Measurements from ENCODE around the gene WNT3A.

Gene WNT3A

DNA sequence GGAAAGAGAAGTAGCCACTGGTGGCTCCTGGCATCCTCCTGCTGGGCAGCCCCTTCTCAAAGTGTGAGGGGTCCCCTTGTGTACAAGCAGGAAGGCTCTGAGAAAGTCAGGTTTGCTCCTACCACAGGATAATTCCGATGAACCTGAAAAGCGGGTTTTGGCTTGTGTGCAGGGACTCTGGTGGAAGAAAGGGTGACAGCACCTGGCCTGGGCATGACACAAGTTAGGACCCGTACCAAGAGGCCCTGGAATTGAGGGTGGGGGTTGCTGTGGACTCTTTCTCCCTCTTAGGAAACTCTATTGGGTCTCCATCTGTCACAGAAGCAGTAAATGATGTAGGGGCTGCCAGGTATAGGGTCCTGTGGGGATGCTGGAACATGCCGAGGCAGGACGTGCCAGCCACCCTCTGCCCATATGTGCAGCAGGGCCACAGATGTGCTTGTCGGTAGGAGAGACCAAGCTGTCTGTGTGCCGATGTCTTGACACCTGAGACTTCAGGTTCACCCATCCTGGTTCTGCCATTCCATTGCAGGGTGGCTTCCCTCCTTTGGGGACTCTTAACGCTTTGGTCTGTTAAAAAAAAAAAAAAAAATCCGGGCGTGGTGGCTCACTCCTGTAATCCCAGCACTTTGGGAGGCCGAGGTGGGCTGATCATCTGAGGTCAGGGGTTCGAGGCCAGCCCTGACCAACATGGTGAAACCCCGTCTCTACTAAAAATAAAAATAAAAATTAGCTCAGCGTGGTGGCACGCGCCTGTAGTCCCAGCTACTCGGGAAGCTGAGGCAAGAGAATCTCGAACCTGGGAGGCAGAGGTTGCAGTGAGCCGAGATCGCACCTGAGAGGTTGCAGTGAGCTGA, 86.5 kb downstream of the WNT3A start:
- TF ChIP-seq GABPA (IDR thresholded peaks at IDR 0.05; ENCODE audit: low read depth), result no peak
- TF ChIP-seq REST (IDR thresholded peaks at IDR 0.05; ENCODE audit: insufficient replicate concordance, low read depth), result no peak
- TF ChIP-seq SPI1 (IDR thresholded peaks at IDR 0.05; ENCODE audit: borderline replicate concordance, low read depth), result no peak
- TF ChIP-seq POLR2AphosphoS5 (IDR thresholded peaks at IDR 0.05; ENCODE audit: low read depth), result no peak
- no peak for TF ChIP-seq CTCF (IDR thresholded peaks at IDR 0.05; ENCODE audit: insufficient read depth, low read length)
- Histone ChIP-seq H3K27me3 (ENCODE audit: insufficient read depth, poor library complexity, severe bottlenecking) (no peaks in the 10 kb centered on the region), H3K4me3 (replicated peaks; ENCODE audit: insufficient read depth, low read length) (no peak overlapping the region), H3K27ac (replicated peaks) (no peak overlapping the region)
- DNase-seq (ENCODE audit: low read depth in 1 of 2, low spot score in 1 of 2), result no peak

DNA sequence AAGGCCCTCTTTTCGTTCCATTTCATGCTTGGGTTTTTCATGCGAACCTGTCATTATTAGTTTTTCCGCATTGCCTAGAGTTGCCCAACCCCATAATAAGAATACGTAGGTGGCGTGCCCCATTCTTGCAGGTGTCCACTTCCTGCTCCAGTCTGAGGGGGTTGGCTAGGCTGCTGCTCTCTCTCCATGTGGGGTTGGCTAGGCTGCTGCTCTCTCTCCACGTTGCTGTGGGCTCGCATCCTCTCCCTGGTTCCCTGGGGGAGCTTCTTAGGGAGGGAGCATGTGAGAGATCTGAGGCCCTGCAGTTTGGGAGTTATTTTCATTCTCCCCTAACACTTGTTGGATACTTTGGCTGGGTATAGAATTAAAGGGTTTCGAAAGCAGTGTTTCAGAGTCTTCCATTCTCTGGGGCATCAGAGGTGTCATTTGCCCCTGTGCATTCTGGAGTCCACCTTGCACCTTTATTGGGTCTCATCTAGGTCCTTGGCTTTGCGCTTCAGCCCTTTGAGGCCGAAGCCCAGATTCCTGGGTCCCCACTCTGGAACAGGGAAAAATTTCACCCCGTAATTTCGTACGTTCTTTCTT, 87.7 kb downstream of the WNT3A start:
- Histone ChIP-seq H3K27me3 (ENCODE audit: insufficient read depth, poor library complexity, severe bottlenecking) (no peaks in the 10 kb centered on the region), H3K27ac (replicated peaks) (no peak overlapping the region), H3K4me3 (replicated peaks; ENCODE audit: insufficient read depth, low read length) (no peak overlapping the region)
- TF ChIP-seq GABPA (IDR thresholded peaks at IDR 0.05; ENCODE audit: low read depth), result no peak
- no peak for TF ChIP-seq REST (IDR thresholded peaks at IDR 0.05; ENCODE audit: insufficient replicate concordance, low read depth)
- no peak for TF ChIP-seq CTCF (IDR thresholded peaks at IDR 0.05; ENCODE audit: insufficient read depth, low read length)
- no peak for TF ChIP-seq SPI1 (IDR thresholded peaks at IDR 0.05; ENCODE audit: borderline replicate concordance, low read depth)
- TF ChIP-seq POLR2AphosphoS5 (IDR thresholded peaks at IDR 0.05; ENCODE audit: low read depth), result no peak
- no peak for DNase-seq (ENCODE audit: low read depth in 1 of 2, low spot score in 1 of 2)

GRCh38 chr1:228095161-228095560, 88.4 kb downstream of the WNT3A start:
- H3K27ac ChIP-seq (replicated peaks), result no peak overlapping the region
- DNase-seq (ENCODE audit: low read depth in 1 of 2, low spot score in 1 of 2), result no peak
- no peak for TF ChIP-seq REST (IDR thresholded peaks at IDR 0.05; ENCODE audit: insufficient replicate concordance, low read depth)
- TF ChIP-seq SPI1 (IDR thresholded peaks at IDR 0.05; ENCODE audit: borderline replicate concordance, low read depth), result no peak
- no peak for TF ChIP-seq GABPA (IDR thresholded peaks at IDR 0.05; ENCODE audit: low read depth)
- TF ChIP-seq POLR2AphosphoS5 (IDR thresholded peaks at IDR 0.05; ENCODE audit: low read depth), result no peak
- TF ChIP-seq CTCF (IDR thresholded peaks at IDR 0.05; ENCODE audit: insufficient read depth, low read length), result no peak
- no peak overlapping the region for H3K4me3 ChIP-seq (replicated peaks; ENCODE audit: insufficient read depth, low read length)
- H3K27me3 ChIP-seq (ENCODE audit: insufficient read depth, poor library complexity, severe bottlenecking), result no peaks in the 10 kb centered on the region

Data from HL-60 (cell line).